Activated CD8-positive, alpha-beta memory T cell treated with anti-CD3 and anti-CD28 coated beads, Interleukin-2, amount 10 ng/mL, durations not matched to agents 7 days and 5 days (primary cell): ENCODE data around the gene CD274. TPM values are rescaled to one million over a fixed set of nuclear protein-coding genes. Genes with fewer than 3 reads are reported as not detected.

ENCODE experiments used
- ATAC-seq: fragments of 150-1000 bp; cut with Tn5 transposase; one replicate; pipeline ENCODE4 v1.10.0; 2021; ENCODE audit warnings: moderate library complexity
- CTCF ChIA-PET: fragments of 350-600 bp; sonication (Branson Sonifier 250); formaldehyde crosslinking; loops from one replicate; lab custom pipeline; 2021; ENCODE audit warnings: antibody characterized with exemption; lab: Charles Lee
- DNase-seq: peaks from one replicate; pipeline ENCODE4 v3.0.0-alpha.2; 2020
- H3K27ac Mint-ChIP-seq: one replicate; pipeline ENCODE4 v1.8.0; 2021; ENCODE audit warnings: mild to moderate bottlenecking, mixed read lengths
- H3K27me3 Mint-ChIP-seq: one replicate; pipeline ENCODE4 v1.8.0; 2021; ENCODE audit warnings: mixed read lengths
- H3K36me3 Mint-ChIP-seq: one replicate; pipeline ENCODE4 v1.8.0; 2021; ENCODE audit warnings: mild to moderate bottlenecking, mixed read lengths
- H3K4me1 Mint-ChIP-seq: one replicate; pipeline ENCODE4 v1.8.0; 2021; ENCODE audit warnings: mixed read lengths
- H3K4me3 Mint-ChIP-seq: one replicate; pipeline ENCODE4 v1.8.0; 2021; ENCODE audit warnings: mild to moderate bottlenecking, moderate library complexity, mixed read lengths
- H3K9me3 Mint-ChIP-seq: one replicate; pipeline ENCODE4 v1.8.0; 2022; ENCODE audit warnings: low read depth, mixed read lengths
- total RNA-seq, 2 experiments: library from RNA; stranded (reverse); gene quantifications; one replicate each; pipeline ENCODE4 v1.2.3, GENCODE V29; 2021

Gene CD274
- total RNA-seq: 10 to 100 TPM in 1 of 2 experiments, 1 to 10 TPM in 1; 8.3 to 10.4 TPM

GRCh38 chr9:5450359-5451091, at the start of gene CD274:
Gene CD274 (plus strand): TSS chr9:5450542. CDS start chr9:5456114, 5,572 bp downstream.
- peak within 1 kb of the TSS; percentile 97 for H3K27ac Mint-ChIP-seq
- peak within 1 kb of the TSS; percentile 95 for H3K4me3 Mint-ChIP-seq
- DNase-seq (peak; percentile 92), ATAC-seq (peak; percentile 93)
- CTCF ChIA-PET: interaction anchor here (0.7 to 4.1 kb wide), 35 partner anchors 8 to 464 kb away, joined by 3 to 88 read pairs (median 4); partner anchors contain the start of genes PDCD1LG2, PLGRKT and RIC1
- H3K9me3 Mint-ChIP-seq: no peaks in the 10 kb centered on the region
- peaks cover 71% of the 10 kb centered on the region for H3K4me1 Mint-ChIP-seq
- no peaks in the 10 kb centered on the region for H3K27me3 Mint-ChIP-seq
- H3K36me3 Mint-ChIP-seq: peaks cover 4% of the 10 kb centered on the region

GRCh38 chr9:5402217-5402616, 48.1 kb upstream of the CD274 start:
- Mint-ChIP-seq H3K27me3 (no peaks in the 10 kb centered on the region), H3K27ac (no peak overlapping the region), H3K36me3 (peaks cover 22% of the 10 kb centered on the region), H3K9me3 (peaks cover 9% of the 10 kb centered on the region), H3K4me1 (peaks cover 8% of the 10 kb centered on the region), H3K4me3 (no peak overlapping the region)
- ATAC-seq (no peak), DNase-seq (no peak)
- CTCF ChIA-PET: no interaction called here

GRCh38 chr9:5408596-5408995, 41.7 kb upstream of the CD274 start:
- H3K4me1 Mint-ChIP-seq: no peaks in the 10 kb centered on the region
- H3K9me3 Mint-ChIP-seq: peaks cover 18% of the 10 kb centered on the region
- ATAC-seq (no peak), DNase-seq (no peak)
- no peaks in the 10 kb centered on the region for H3K27me3 Mint-ChIP-seq
- CTCF ChIA-PET: no interaction called here
- H3K36me3 Mint-ChIP-seq: peaks cover 50% of the 10 kb centered on the region
- H3K4me3 Mint-ChIP-seq: no peak overlapping the region
- H3K27ac Mint-ChIP-seq: no peak overlapping the region

GRCh38 chr9:5416953-5417352, 33.4 kb upstream of the CD274 start:
- peaks cover 40% of the 10 kb centered on the region for H3K36me3 Mint-ChIP-seq
- H3K9me3 Mint-ChIP-seq: no peaks in the 10 kb centered on the region
- H3K27ac Mint-ChIP-seq: no peak overlapping the region
- H3K4me3 Mint-ChIP-seq: no peak overlapping the region
- no peak for ATAC-seq
- CTCF ChIA-PET: interaction anchor here (0.7 to 1.5 kb wide), 3 partner anchors 133 to 231 kb away, joined by 3 to 5 read pairs (median 5); no protein-coding TSS in a partner anchor
- H3K4me1 Mint-ChIP-seq: peaks cover 4% of the 10 kb centered on the region
- H3K27me3 Mint-ChIP-seq: no peaks in the 10 kb centered on the region
- DNase-seq: no peak

GRCh38 chr9:5418481-5418880, 31.9 kb upstream of the CD274 start:
- ATAC-seq: no peak
- Mint-ChIP-seq H3K36me3 (peaks cover 30% of the 10 kb centered on the region), H3K9me3 (no peaks in the 10 kb centered on the region), H3K27me3 (no peaks in the 10 kb centered on the region), H3K4me3 (no peak overlapping the region), H3K4me1 (peaks cover 4% of the 10 kb centered on the region), H3K27ac (no peak overlapping the region)
- CTCF ChIA-PET: interaction anchor here (1.0 kb wide), 1 partner anchor 232 kb away, joined by 3 read pairs; no protein-coding TSS in a partner anchor
- DNase-seq: no peak

GRCh38 chr9:5419987-5420386, 30.4 kb upstream of the CD274 start:
- H3K4me3 Mint-ChIP-seq: no peak overlapping the region

GRCh38 chr9:5421163-5421562, 29.2 kb upstream of the CD274 start:
- no peak overlapping the region for H3K27ac Mint-ChIP-seq
- H3K9me3 Mint-ChIP-seq: no peaks in the 10 kb centered on the region
- H3K4me3 Mint-ChIP-seq: no peak overlapping the region
- peaks cover 4% of the 10 kb centered on the region for H3K4me1 Mint-ChIP-seq
- no peak for DNase-seq
- ATAC-seq: no peak
- no peaks in the 10 kb centered on the region for H3K27me3 Mint-ChIP-seq
- CTCF ChIA-PET: interaction anchor here (0.9 to 6.0 kb wide), 2 partner anchors 16 to 235 kb away, joined by 3 to 55 read pairs; partner anchors contain the start of gene PLGRKT
- peaks cover 15% of the 10 kb centered on the region for H3K36me3 Mint-ChIP-seq

More at GRCh38 chr9:5419987-5420386, 30.4 kb upstream of the CD274 start:
- H3K27me3 Mint-ChIP-seq: no peaks in the 10 kb centered on the region
- H3K27ac Mint-ChIP-seq: no peak overlapping the region
- ATAC-seq: no peak
- no peaks in the 10 kb centered on the region for H3K9me3 Mint-ChIP-seq
- CTCF ChIA-PET: no interaction called here
- DNase-seq: no peak
- peaks cover 4% of the 10 kb centered on the region for H3K4me1 Mint-ChIP-seq
- peaks cover 22% of the 10 kb centered on the region for H3K36me3 Mint-ChIP-seq

- Mint-ChIP-seq H3K4me1 (peaks cover 4% of the 10 kb centered on the region), H3K4me3 (no peak overlapping the region), H3K36me3 (peaks cover 14% of the 10 kb centered on the region), H3K27ac (no peak overlapping the region), H3K27me3 (no peaks in the 10 kb centered on the region), H3K9me3 (no peaks in the 10 kb centered on the region)
- no peak for DNase-seq
- CTCF ChIA-PET: interaction anchor here (0.9 to 6.0 kb wide), 3 partner anchors 9 to 236 kb away, joined by 3 to 55 read pairs (median 18); no protein-coding TSS in a partner anchor
- no peak for ATAC-seq
Measured at GRCh38 chr9:5422276-5422675, 28.1 kb upstream of the CD274 start.

GRCh38 chr9:5425006-5425628, 25.2 kb upstream of the CD274 start:
- peak; percentile 39 for ATAC-seq
- no peaks in the 10 kb centered on the region for H3K9me3 Mint-ChIP-seq

GRCh38 chr9:5427005-5427404, 23.3 kb upstream of the CD274 start:
- ATAC-seq (no peak), DNase-seq (no peak)
- H3K27ac Mint-ChIP-seq: no peak overlapping the region
- no peaks in the 10 kb centered on the region for H3K4me1 Mint-ChIP-seq
- peaks cover 2% of the 10 kb centered on the region for H3K36me3 Mint-ChIP-seq
- H3K9me3 Mint-ChIP-seq: no peaks in the 10 kb centered on the region
- no peaks in the 10 kb centered on the region for H3K27me3 Mint-ChIP-seq
- no peak overlapping the region for H3K4me3 Mint-ChIP-seq
- CTCF ChIA-PET: interaction anchor here (1.5 to 6.0 kb wide), 4 partner anchors 10 to 241 kb away, joined by 3 to 55 read pairs (median 17); partner anchors contain the start of gene PLGRKT

More at GRCh38 chr9:5425006-5425628, 25.2 kb upstream of the CD274 start:
- Mint-ChIP-seq H3K36me3 (peaks cover 2% of the 10 kb centered on the region), H3K4me1 (peaks cover 4% of the 10 kb centered on the region), H3K4me3 (no peak overlapping the region), H3K27me3 (no peaks in the 10 kb centered on the region), H3K27ac (no peak overlapping the region)
- CTCF ChIA-PET: interaction anchor here (0.7 to 6.0 kb wide), 12 partner anchors 12 to 663 kb away, joined by 3 to 55 read pairs (median 4); partner anchors contain the start of gene PLGRKT
- no peak for DNase-seq

GRCh38 chr9:5428172-5428571, 22.2 kb upstream of the CD274 start:
- no peaks in the 10 kb centered on the region for H3K9me3 Mint-ChIP-seq
- no peaks in the 10 kb centered on the region for H3K27me3 Mint-ChIP-seq
- peaks cover 12% of the 10 kb centered on the region for H3K36me3 Mint-ChIP-seq
- CTCF ChIA-PET: interaction anchor here (1.4 to 3.2 kb wide), 2 partner anchors 15 to 242 kb away, joined by 3 to 12 read pairs; partner anchors contain the start of gene INSL6
- H3K4me3 Mint-ChIP-seq: no peak overlapping the region
- H3K27ac Mint-ChIP-seq: no peak overlapping the region
- ATAC-seq: no peak
- no peak for DNase-seq
- no peaks in the 10 kb centered on the region for H3K4me1 Mint-ChIP-seq

GRCh38 chr9:5428794-5429528, 21.4 kb upstream of the CD274 start:
- Mint-ChIP-seq H3K36me3 (peaks cover 17% of the 10 kb centered on the region), H3K27me3 (no peaks in the 10 kb centered on the region), H3K4me1 (no peaks in the 10 kb centered on the region), H3K4me3 (no peak overlapping the region), H3K27ac (no peak overlapping the region), H3K9me3 (no peaks in the 10 kb centered on the region)
- CTCF ChIA-PET: interaction anchor here (1.2 to 3.2 kb wide), 4 partner anchors 14 to 243 kb away, joined by 3 to 12 read pairs (median 5); partner anchors contain the start of gene INSL6
- DNase-seq (no peak), ATAC-seq (no peak)
